HepG2 (cell line): ENCODE data around the gene PARP14. TPM values are rescaled to one million over a fixed set of nuclear protein-coding genes. Genes with fewer than 3 reads are reported as not detected.
A peak's percentile ranks its signal among the peaks of the same experiment; 100 is the strongest.

Experiments used
- BCLAF1 ChIP-seq: fragments of 450-650 bp; IDR thresholded peaks from 2 replicates; pipeline ENCODE4 v1.6.1; 2017; ENCODE audit warnings: mild to moderate bottlenecking
- CREB1 ChIP-seq, 2 experiments: fragments of 450-650 bp in 1 of 2; IDR thresholded peaks; 2 replicates each; pipeline ENCODE4 v1.6.1; 2016 to 2017; ENCODE audit warnings: control low read depth in 1 of 2, mild to moderate bottlenecking in 1 of 2, missing compliant biosample characterization in 1 of 2, missing genetic modification characterization in 1 of 2
- KLF11 ChIP-seq: IDR thresholded peaks from 2 replicates; pipeline ENCODE4 v1.6.1; 2016; ENCODE audit warnings: missing compliant biosample characterization
- SP2 ChIP-seq: sonication (generic); formaldehyde crosslinking; IDR thresholded peaks from 2 replicates; pipeline ENCODE4 v1.5.1; 2020; ENCODE audit warnings: mild to moderate bottlenecking, missing genetic modification reagents
- ZNF224 ChIP-seq: sonication (generic); formaldehyde crosslinking; IDR thresholded peaks from 2 replicates; pipeline ENCODE4 v1.5.0; 2020; ENCODE audit warnings: mild to moderate bottlenecking, missing genetic modification reagents
- ZNF296 ChIP-seq: sonication (generic); formaldehyde crosslinking; conservative IDR thresholded peaks from 2 replicates; pipeline ENCODE4 v1.5.0; 2020; ENCODE audit warnings: mild to moderate bottlenecking, missing genetic modification reagents
- ZNF329 ChIP-seq: sonication (generic); formaldehyde crosslinking; IDR thresholded peaks from 2 replicates; pipeline ENCODE4 v1.9.0; 2021; ENCODE audit warnings: low read depth, mild to moderate bottlenecking, missing genetic modification reagents
- ZNF496 ChIP-seq: sonication (generic); formaldehyde crosslinking; IDR thresholded peaks from 2 replicates; pipeline ENCODE4 v1.8.1; 2023; ENCODE audit warnings: mild to moderate bottlenecking, moderate library complexity, missing genetic modification reagents; ENCODE audit not compliant: insufficient replicate concordance
- ZNF567 ChIP-seq: sonication (generic); formaldehyde crosslinking; IDR thresholded peaks from 2 replicates; pipeline ENCODE4 v1.8.1; 2023; ENCODE audit warnings: mild to moderate bottlenecking, missing genetic modification reagents, borderline replicate concordance
- ZNF773 ChIP-seq: sonication (generic); formaldehyde crosslinking; IDR thresholded peaks from 2 replicates; pipeline ENCODE4 v1.4.0; 2020; ENCODE audit warnings: missing genetic modification reagents, borderline replicate concordance
- polyA plus RNA-seq, 8 experiments: library from polyadenylated mRNA; depleted of rRNA in 3 of 8; stranded (reverse) in 7 of 8; unstranded in 1 of 8; fragments of >200 nt; fragmentation: Illumina TruSeq in 4 of 8; extraction: Trizol in 4 of 8; gene quantifications; 2 replicates each; pipeline versions ENCODE4 v1.2.1 to v1.2.3, GENCODE V29; 2011 to 2016; ENCODE audit warnings: low read depth in 4 of 8, missing spikeins in 1 of 8, mixed read lengths in 1 of 8; ENCODE audit not compliant: insufficient read depth in 1 of 8
- total RNA-seq, 5 experiments: library from RNA; depleted of rRNA; stranded (reverse); fragments of >200 nt; fragmentation: Illumina TruSeq; extraction: Trizol; gene quantifications; 2 replicates each; pipeline ENCODE4 v1.2.3, GENCODE V29; 2016; ENCODE audit warnings: low read depth in 1 of 5
- TF ChIP-seq, protein P1 (sequence below), 2 experiments: fragments of 450-650 bp in 1 of 2; sonication (generic) in 1 of 2; formaldehyde crosslinking in 1 of 2; IDR thresholded peaks; 2 replicates each; pipeline versions ENCODE4 v1.6.1 to v1.8.0; 2016 to 2022; ENCODE audit warnings: antibody characterized with exemption in 1 of 2, mild to moderate bottlenecking in 1 of 2, missing genetic modification reagents in 1 of 2
- TF ChIP-seq, protein P2 (sequence below): sonication (generic); formaldehyde crosslinking; IDR thresholded peaks from 2 replicates; pipeline ENCODE4 v1.4.0; 2020; ENCODE audit warnings: missing genetic modification reagents
- TF ChIP-seq, protein P3 (sequence below): sonication (generic); formaldehyde crosslinking; IDR thresholded peaks from 2 replicates; pipeline ENCODE4 v1.5.0; 2020; ENCODE audit warnings: missing genetic modification reagents, mild to moderate bottlenecking, borderline replicate concordance

The PARP14 gene
- total and polyA plus RNA-seq, 2 of the 13 experiments (the other 11 are each of a cell fraction or from before 2014, with no cell fraction given), result 9.0 to 19.1 TPM

GRCh38 chr3:122668930-122669730 lies 11.5 kb upstream of the PARP14 start (continued):
- no peak for TF ChIP-seq ZNF329
- TF ChIP-seq, protein P1, sequence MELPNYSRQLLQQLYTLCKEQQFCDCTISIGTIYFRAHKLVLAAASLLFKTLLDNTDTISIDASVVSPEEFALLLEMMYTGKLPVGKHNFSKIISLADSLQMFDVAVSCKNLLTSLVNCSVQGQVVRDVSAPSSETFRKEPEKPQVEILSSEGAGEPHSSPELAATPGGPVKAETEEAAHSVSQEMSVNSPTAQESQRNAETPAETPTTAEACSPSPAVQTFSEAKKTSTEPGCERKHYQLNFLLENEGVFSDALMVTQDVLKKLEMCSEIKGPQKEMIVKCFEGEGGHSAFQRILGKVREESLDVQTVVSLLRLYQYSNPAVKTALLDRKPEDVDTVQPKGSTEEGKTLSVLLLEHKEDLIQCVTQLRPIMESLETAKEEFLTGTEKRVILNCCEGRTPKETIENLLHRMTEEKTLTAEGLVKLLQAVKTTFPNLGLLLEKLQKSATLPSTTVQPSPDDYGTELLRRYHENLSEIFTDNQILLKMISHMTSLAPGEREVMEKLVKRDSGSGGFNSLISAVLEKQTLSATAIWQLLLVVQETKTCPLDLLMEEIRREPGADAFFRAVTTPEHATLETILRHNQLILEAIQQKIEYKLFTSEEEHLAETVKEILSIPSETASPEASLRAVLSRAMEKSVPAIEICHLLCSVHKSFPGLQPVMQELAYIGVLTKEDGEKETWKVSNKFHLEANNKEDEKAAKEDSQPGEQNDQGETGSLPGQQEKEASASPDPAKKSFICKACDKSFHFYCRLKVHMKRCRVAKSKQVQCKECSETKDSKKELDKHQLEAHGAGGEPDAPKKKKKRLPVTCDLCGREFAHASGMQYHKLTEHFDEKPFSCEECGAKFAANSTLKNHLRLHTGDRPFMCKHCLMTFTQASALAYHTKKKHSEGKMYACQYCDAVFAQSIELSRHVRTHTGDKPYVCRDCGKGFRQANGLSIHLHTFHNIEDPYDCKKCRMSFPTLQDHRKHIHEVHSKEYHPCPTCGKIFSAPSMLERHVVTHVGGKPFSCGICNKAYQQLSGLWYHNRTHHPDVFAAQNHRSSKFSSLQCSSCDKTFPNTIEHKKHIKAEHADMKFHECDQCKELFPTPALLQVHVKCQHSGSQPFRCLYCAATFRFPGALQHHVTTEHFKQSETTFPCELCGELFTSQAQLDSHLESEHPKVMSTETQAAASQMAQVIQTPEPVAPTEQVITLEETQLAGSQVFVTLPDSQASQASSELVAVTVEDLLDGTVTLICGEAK (IDR thresholded peaks at IDR 0.05), result no peak
- TF ChIP-seq, protein P1 (CRISPR knock-in tag; IDR thresholded peaks at IDR 0.05), result no peak
- no peak for TF ChIP-seq CREB1 (IDR thresholded peaks at IDR 0.05)
- TF ChIP-seq CREB1 (CRISPR knock-in tag; IDR thresholded peaks at IDR 0.05), result peak; percentile 49; the same call in 1 of the 2 replicates
- TF ChIP-seq ZNF224 (CRISPR knock-in tag), result no peak
- no peak for TF ChIP-seq ZNF296 (CRISPR knock-in tag)
- TF ChIP-seq, protein P2, sequence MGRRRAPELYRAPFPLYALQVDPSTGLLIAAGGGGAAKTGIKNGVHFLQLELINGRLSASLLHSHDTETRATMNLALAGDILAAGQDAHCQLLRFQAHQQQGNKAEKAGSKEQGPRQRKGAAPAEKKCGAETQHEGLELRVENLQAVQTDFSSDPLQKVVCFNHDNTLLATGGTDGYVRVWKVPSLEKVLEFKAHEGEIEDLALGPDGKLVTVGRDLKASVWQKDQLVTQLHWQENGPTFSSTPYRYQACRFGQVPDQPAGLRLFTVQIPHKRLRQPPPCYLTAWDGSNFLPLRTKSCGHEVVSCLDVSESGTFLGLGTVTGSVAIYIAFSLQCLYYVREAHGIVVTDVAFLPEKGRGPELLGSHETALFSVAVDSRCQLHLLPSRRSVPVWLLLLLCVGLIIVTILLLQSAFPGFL (CRISPR knock-in tag), result no peak
- no peak for TF ChIP-seq BCLAF1
- TF ChIP-seq KLF11 (CRISPR knock-in tag), result no peak
- no peak for TF ChIP-seq ZNF773 (CRISPR knock-in tag)
- TF ChIP-seq ZNF496 (CRISPR knock-in tag), result no peak
- TF ChIP-seq, protein P3, sequence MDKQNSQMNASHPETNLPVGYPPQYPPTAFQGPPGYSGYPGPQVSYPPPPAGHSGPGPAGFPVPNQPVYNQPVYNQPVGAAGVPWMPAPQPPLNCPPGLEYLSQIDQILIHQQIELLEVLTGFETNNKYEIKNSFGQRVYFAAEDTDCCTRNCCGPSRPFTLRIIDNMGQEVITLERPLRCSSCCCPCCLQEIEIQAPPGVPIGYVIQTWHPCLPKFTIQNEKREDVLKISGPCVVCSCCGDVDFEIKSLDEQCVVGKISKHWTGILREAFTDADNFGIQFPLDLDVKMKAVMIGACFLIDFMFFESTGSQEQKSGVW, result no peak
- no peak for TF ChIP-seq ZNF567 (CRISPR knock-in tag)
- no peak for TF ChIP-seq SP2 (CRISPR knock-in tag)
